ENCODE results near the gene CORT.
"Not testable (repeated sequence)": the region's sequence is repeated elsewhere in the genome, so short reads cannot be mapped to it uniquely, and the experiment has no call there.

CORT gene

GRCh38 chr1:10474309-10474612 lies 24.4 kb downstream of the CORT start:
- not testable (repeated sequence) for DNase-seq (ENCODE audit: low read depth in 2 of 2, low spot score in 1 of 2)

DNA sequence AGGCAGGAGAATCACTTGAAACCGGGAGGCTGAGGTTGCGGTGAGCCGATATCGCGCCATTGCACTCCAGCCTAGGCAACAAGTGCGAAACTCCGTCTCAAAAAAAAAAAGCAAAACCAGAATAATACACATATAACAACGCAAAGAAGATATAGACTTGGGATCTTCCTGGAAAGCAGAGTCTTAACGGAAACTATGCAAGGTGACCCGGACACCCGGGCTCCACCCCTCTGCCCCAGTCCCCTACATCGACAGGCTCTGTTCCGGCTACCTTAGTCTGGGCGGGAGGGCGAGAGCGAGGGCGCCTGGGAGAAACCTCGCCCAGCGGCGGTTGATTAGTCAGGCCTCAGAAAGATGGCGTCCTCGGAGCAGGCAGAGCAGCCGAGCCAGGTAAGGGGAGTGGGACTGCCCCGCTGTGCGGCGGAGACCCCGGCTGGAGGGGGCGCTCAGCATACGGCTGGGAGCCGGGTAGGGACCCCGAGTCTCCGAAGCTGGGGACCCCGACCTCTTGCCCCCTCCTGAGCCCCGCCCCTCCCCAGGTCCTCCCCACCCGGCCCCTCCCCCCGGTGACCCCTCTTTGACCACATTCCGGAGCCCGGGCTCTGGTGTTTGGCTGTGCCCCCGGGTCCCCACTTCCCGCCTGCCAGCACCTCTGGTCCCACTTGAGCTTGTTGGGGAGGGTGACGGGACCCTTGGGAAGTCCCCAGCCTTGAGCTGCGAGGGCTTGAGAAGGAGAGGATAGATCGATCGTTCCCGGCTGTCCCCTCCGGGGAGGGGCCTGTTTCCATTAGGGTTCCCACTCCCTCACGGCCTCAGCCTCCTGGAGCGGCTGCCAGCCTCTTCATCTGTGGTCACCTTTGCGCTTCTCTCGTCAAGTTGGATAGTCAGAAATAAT lies 25.0 kb downstream of the CORT start, which contains the start of gene PEX14:
Gene PEX14 (plus strand): TSS at position 338 of the 895 bp plus-strand sequence. CDS start 17 bp downstream, at position 355.
- DNase-seq (ENCODE audit: low read depth in 2 of 2, low spot score in 1 of 2), result peak; percentile 61 to 67

- no peak for DNase-seq (ENCODE audit: low read depth in 2 of 2, low spot score in 1 of 2)
These were observed 25.7 kb downstream of the CORT start for GRCh38 chr1:10475510-10475909.

DNA sequence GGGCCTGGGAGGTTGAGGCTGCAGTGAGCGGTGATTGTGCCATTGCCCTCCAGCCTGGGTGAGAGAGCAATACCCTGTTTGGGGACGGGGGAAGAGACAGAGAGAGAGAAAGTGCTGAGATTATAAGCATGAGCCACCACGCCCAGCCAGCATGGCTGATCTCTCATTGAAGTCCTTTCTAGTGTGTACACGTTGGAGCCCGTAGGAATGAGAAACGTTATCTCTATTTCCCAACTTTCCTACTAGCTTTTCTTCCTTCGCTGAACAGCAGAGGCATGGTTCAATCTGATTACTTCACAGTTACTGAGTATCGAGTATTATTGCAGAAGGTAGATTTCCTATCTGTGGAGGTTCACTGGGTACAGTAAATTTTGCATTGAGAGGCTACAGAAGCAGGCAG lies 29.5 kb downstream of the CORT start:
- DNase-seq (ENCODE audit: low read depth in 2 of 2, low spot score in 1 of 2), result no peak

GRCh38 chr1:10480614-10481013 lies 30.8 kb downstream of the CORT start:
- DNase-seq (ENCODE audit: low read depth in 2 of 2, low spot score in 1 of 2), result no peak

GRCh38 chr1:10484521-10484920 lies 34.7 kb downstream of the CORT start:
- DNase-seq (ENCODE audit: low read depth in 2 of 2, low spot score in 1 of 2), result no peak

DNA sequence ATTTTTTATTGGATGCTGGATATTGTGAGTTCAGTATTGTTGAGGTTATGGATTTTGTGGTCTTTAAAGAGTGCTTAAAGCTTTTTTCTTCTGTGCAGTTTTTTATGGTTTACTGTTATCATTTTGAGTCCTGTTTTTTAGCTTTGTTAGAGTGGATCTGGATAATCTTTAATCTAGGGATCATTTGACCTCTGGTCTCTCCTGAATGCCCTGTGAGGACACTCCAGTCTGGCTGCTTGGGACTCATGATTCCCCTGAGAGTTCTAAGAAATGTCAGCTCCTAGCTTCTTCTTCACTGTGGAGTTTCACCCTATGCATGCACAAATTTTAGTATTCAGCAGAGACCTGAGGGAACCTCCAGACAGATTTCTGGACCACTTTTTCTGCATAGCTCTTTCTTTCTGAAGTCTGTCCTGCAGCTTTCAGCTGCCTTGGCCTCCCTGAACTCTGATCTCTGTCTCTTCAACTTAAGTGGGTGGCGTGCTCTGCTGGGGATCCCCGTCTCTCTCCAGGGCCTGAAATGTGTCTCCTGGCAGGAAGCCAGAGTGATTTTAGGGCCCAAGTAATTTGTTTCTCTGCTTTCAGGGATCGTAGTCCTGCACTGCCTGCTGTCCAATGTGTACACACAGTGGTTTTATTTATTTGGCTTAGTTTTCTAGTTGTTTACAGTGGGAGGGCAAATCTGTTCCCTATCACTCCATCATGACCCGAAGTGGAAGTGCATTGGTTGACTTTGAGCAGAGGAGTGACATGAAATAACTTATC lies 39.6 kb downstream of the CORT start:
- no peak for DNase-seq (ENCODE audit: low read depth in 2 of 2, low spot score in 1 of 2)

GRCh38 chr1:10490286-10490970 lies 40.6 kb downstream of the CORT start:
- DNase-seq (ENCODE audit: low read depth in 2 of 2, low spot score in 1 of 2), result no peak

GRCh38 chr1:10494418-10494753 lies 44.6 kb downstream of the CORT start:
- DNase-seq (ENCODE audit: low read depth in 2 of 2, low spot score in 1 of 2), result no peak

- peak; percentile 46 to 81 for DNase-seq (ENCODE audit: low read depth in 2 of 2, low spot score in 1 of 2)
These were observed 45.1 kb downstream of the CORT start for GRCh38 chr1:10494754-10495474.

DNA sequence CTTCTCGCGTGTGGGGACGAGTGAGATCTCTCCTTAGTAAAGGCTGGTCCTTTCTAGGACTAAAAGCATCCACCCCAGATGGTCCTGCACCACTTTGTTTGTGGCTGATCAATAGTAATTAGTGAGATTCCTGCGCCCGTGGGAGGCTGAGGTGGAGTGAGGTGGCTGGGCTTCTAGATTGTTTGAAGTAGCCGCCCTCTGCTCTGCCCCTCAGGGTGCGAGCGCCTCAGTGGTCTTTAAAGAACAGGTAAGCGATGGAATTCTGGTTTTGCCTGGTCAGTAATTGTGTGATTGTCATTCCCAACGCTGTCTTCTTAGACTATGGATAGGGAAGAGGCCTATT lies 45.6 kb downstream of the CORT start:
- no peak for DNase-seq (ENCODE audit: low read depth in 2 of 2, low spot score in 1 of 2)

- DNase-seq (ENCODE audit: low read depth in 2 of 2, low spot score in 1 of 2), result no peak
These were observed 46.1 kb downstream of the CORT start for GRCh38 chr1:10495952-10496351.

GRCh38 chr1:10497109-10497508 lies 47.3 kb downstream of the CORT start:
- DNase-seq (ENCODE audit: low read depth in 2 of 2, low spot score in 1 of 2), result no peak

- no peak for DNase-seq (ENCODE audit: low read depth in 2 of 2, low spot score in 1 of 2)
These were observed 48.4 kb downstream of the CORT start for GRCh38 chr1:10498231-10498630.
